Erythroblast (primary cell): ENCODE data around the gene C1orf50.
"Not testable (repeated sequence)": the region's sequence is repeated elsewhere in the genome, so short reads cannot be mapped to it uniquely, and the experiment has no call there.

Source experiments
- DNase-seq, 2 experiments: peaks; one replicate each; lab custom pipeline; 2025; lab: John Stamatoyannopoulos, UW
- GATA1 ChIP-seq: IDR thresholded peaks from 2 replicates; pipeline ENCODE4 v1.6.1; 2011; ENCODE audit warnings: low read depth, mild to moderate bottlenecking, control low read depth, low read length, moderate library complexity
- POLR2A ChIP-seq: IDR thresholded peaks from 2 replicates; pipeline ENCODE4 v1.6.1; 2011; ENCODE audit warnings: mild to moderate bottlenecking, low read length

The C1orf50 gene

GRCh38 chr1:42766741-42767509 is at the start of gene C1orf50, which contains the start of gene P3H1:
Gene C1orf50 (plus strand): TSS chr1:42767249. CDS start chr1:42767312, 63 bp downstream.
Gene P3H1 (minus strand): TSS chr1:42767028. CDS start chr1:42766971, 57 bp downstream.
- peak; percentile 99 to 100 for DNase-seq
- TF ChIP-seq GATA1 (no peak), POLR2A (peak; percentile 97)

GRCh38 chr1:42720868-42721267 is 46.2 kb upstream of the C1orf50 start:
- DNase-seq: no peak
- no peak for TF ChIP-seq POLR2A
- no peak for TF ChIP-seq GATA1

GRCh38 chr1:42721926-42722325 is 45.1 kb upstream of the C1orf50 start:
- no peak for DNase-seq
- TF ChIP-seq POLR2A (no peak), GATA1 (no peak)

GRCh38 chr1:42722403-42722802 is 44.6 kb upstream of the C1orf50 start:
- DNase-seq: not testable (repeated sequence)

GRCh38 chr1:42723511-42723910 is 43.5 kb upstream of the C1orf50 start:
- DNase-seq: no peak

GRCh38 chr1:42725820-42726219 is 41.2 kb upstream of the C1orf50 start:
- DNase-seq: not testable (repeated sequence)

More at GRCh38 chr1:42723511-42723910, 43.5 kb upstream of the C1orf50 start:
- no peak for TF ChIP-seq GATA1
- TF ChIP-seq POLR2A: no peak

- DNase-seq: peak in 1 of 2 experiments; percentile 29
- TF ChIP-seq GATA1 (no peak), POLR2A (no peak)
These were observed 37.0 kb upstream of the C1orf50 start for GRCh38 chr1:42730002-42730401.

GRCh38 chr1:42730988-42731387 is 36.1 kb upstream of the C1orf50 start:
- peak; percentile 46 to 75 for DNase-seq
- TF ChIP-seq GATA1 (no peak), POLR2A (no peak)

GRCh38 chr1:42731585-42731984 is 35.5 kb upstream of the C1orf50 start:
- no peak for DNase-seq
- no peak for TF ChIP-seq POLR2A
- TF ChIP-seq GATA1: no peak

- no peak for DNase-seq
- TF ChIP-seq POLR2A (no peak), GATA1 (no peak)
These were observed 34.8 kb upstream of the C1orf50 start for GRCh38 chr1:42732126-42732680.

- TF ChIP-seq POLR2A (no peak), GATA1 (no peak)
- no peak for DNase-seq
These were observed 33.4 kb upstream of the C1orf50 start for GRCh38 chr1:42733415-42734200.

GRCh38 chr1:42734201-42735035 is 32.6 kb upstream of the C1orf50 start:
- no peak for TF ChIP-seq GATA1
- no peak for TF ChIP-seq POLR2A
- no peak for DNase-seq

- DNase-seq: no peak
- TF ChIP-seq GATA1 (no peak), POLR2A (no peak)
These were observed 32.0 kb upstream of the C1orf50 start for GRCh38 chr1:42735056-42735455.
